ENCODE results near the gene RHCG. TPM values are rescaled to one million over a fixed set of nuclear protein-coding genes. Genes with fewer than 3 reads are reported as not detected.

The RHCG gene
- total RNA-seq, 4 donors from 2014 or later: not detected

DNA sequence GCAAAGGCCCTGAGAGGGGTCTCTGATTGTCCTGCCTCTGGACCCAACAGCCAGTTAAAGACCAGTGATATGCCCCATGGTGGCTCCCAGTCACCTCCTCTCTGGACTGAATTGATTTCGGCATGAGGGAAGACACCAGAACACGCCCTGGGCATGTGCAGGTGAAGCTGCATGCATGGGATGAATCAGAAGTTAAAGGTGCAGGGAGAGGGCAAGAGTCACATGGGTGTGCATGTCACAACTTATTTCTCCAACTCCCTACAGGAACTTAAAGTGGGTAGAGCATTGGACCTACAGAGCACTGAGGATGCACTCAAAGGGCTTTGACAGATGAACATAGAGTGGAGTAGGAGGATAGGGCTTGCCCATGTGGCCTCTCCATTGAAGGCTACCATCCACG, 16.9 kb upstream of the RHCG start:
- Histone ChIP-seq H3K9me3 (no peaks in the 10 kb centered on the region), H3K4me1 (no peaks in the 10 kb centered on the region), H3K4me3 (no peak overlapping the region), H3K27ac (no peak overlapping the region), H3K27me3 (peaks cover 0 to 2% (median 0%) of the 10 kb centered on the region in 3 donors), H3K36me3 (no peaks in the 10 kb centered on the region)
- DNase-seq (no peak), ATAC-seq (no peak)
- intact Hi-C loops (cut with DNase I; ENCODE audit: low total_unique reads): no loop called here
- in situ Hi-C loops (cut with MboI; ENCODE audit: low sequenced_read_pairs in 4 of 4): no loop called here
- TF ChIP-seq, protein P1, sequence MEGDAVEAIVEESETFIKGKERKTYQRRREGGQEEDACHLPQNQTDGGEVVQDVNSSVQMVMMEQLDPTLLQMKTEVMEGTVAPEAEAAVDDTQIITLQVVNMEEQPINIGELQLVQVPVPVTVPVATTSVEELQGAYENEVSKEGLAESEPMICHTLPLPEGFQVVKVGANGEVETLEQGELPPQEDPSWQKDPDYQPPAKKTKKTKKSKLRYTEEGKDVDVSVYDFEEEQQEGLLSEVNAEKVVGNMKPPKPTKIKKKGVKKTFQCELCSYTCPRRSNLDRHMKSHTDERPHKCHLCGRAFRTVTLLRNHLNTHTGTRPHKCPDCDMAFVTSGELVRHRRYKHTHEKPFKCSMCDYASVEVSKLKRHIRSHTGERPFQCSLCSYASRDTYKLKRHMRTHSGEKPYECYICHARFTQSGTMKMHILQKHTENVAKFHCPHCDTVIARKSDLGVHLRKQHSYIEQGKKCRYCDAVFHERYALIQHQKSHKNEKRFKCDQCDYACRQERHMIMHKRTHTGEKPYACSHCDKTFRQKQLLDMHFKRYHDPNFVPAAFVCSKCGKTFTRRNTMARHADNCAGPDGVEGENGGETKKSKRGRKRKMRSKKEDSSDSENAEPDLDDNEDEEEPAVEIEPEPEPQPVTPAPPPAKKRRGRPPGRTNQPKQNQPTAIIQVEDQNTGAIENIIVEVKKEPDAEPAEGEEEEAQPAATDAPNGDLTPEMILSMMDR (IDR thresholded peaks at IDR 0.05 in 4 of 5, conservative IDR thresholded peaks at IDR 0.05 in 1 of 5): no peak
- no peak for TF ChIP-seq POLR2A (IDR thresholded peaks at IDR 0.05)

- TF ChIP-seq, protein P1 (IDR thresholded peaks at IDR 0.05 in 4 of 5, conservative IDR thresholded peaks at IDR 0.05 in 1 of 5): no peak
- TF ChIP-seq POLR2A (IDR thresholded peaks at IDR 0.05): no peak
Observed at GRCh38 chr15:89512631-89513030, 16.2 kb upstream of the RHCG start.

DNA sequence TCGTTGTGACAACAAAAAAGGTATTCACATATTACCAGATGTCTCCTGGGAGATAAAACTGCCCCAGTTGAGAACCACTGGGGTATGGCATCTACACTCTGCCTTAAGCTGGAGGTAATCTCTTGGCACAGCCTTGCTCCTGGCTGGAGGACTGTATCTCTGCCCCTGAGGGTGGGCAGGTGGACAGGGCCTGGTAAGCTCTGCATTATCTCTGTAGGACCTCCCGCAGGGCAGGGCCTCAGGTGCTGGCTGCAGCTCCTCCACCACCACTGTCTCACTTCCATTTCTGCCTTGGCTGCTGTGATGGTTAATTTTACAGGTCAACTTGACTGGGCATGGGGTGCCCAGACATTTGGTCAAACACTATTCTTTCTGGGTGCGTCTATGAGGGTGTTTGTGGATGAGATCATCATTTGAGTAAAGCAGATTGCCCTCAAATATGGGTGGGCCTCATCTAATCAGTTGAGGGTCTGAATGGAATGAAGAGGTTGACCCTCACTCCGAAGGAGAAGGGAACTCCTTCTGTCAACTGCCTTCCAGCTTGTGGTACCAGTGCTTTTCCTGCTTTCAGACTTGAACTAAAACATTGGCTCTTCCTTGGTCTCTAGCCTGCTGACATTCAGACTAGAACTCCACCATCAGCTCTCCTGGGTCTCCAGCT, 9.8 kb upstream of the RHCG start:
- intact Hi-C loops (cut with DNase I; ENCODE audit: low total_unique reads): no loop called here
- H3K4me3 ChIP-seq: no peak overlapping the region
- H3K4me1 ChIP-seq: no peaks in the 10 kb centered on the region
- DNase-seq (no peak), ATAC-seq (no peak)
- H3K27ac ChIP-seq: no peak overlapping the region
- H3K36me3 ChIP-seq: no peaks in the 10 kb centered on the region
- peaks cover 0 to 2% (median 0%) of the 10 kb centered on the region in 3 donors for H3K27me3 ChIP-seq
- in situ Hi-C loops (cut with MboI; ENCODE audit: low sequenced_read_pairs in 4 of 4): no loop called here
- TF ChIP-seq, protein P1 (IDR thresholded peaks at IDR 0.05 in 4 of 5, conservative IDR thresholded peaks at IDR 0.05 in 1 of 5): no peak
- TF ChIP-seq POLR2A (IDR thresholded peaks at IDR 0.05): no peak
- no peaks in the 10 kb centered on the region for H3K9me3 ChIP-seq

More at GRCh38 chr15:89512631-89513030, 16.2 kb upstream of the RHCG start:
- intact Hi-C loops (cut with DNase I; ENCODE audit: low total_unique reads): no loop called here
- H3K36me3 ChIP-seq: no peaks in the 10 kb centered on the region
- peaks cover 0 to 2% (median 0%) of the 10 kb centered on the region in 3 donors for H3K27me3 ChIP-seq
- DNase-seq: no peak
- in situ Hi-C loops (cut with MboI; ENCODE audit: low sequenced_read_pairs in 4 of 4): no loop called here
- no peak for ATAC-seq
- H3K4me1 ChIP-seq: no peaks in the 10 kb centered on the region
- H3K4me3 ChIP-seq: no peak overlapping the region
- H3K27ac ChIP-seq: no peak overlapping the region
- H3K9me3 ChIP-seq: no peaks in the 10 kb centered on the region

DNA sequence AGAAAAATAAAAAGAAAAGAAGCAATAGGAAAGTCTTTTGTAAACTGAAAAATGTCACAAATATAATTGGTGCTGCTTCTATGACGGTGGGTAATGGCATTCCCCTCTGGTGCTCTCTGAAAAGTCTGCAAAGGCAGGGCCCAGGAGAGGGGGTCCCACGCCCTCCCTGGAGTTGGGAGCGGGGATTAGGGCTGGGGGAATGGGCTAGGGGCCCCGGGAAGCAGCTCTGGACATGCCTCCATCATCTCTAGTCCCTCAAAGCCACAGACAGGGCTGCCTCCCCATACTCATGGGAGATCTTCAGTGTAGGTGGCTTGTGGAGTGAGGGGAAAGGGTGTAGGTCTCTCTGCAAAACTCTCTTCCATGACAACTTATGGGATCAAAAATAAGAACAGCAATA, 7.8 kb upstream of the RHCG start:
- Histone ChIP-seq H3K4me3 (no peak overlapping the region), H3K4me1 (no peaks in the 10 kb centered on the region), H3K27ac (no peak overlapping the region), H3K9me3 (no peaks in the 10 kb centered on the region), H3K27me3 (peaks cover 0 to 3% (median 2%) of the 10 kb centered on the region in 3 donors), H3K36me3 (no peaks in the 10 kb centered on the region)
- in situ Hi-C loops (cut with MboI; ENCODE audit: low sequenced_read_pairs in 4 of 4) (no loop called here), intact Hi-C loops (cut with DNase I; ENCODE audit: low total_unique reads) (no loop called here)
- TF ChIP-seq POLR2A (IDR thresholded peaks at IDR 0.05): no peak
- TF ChIP-seq, protein P1 (IDR thresholded peaks at IDR 0.05 in 4 of 5, conservative IDR thresholded peaks at IDR 0.05 in 1 of 5): no peak
- DNase-seq (no peak), ATAC-seq (no peak)
